ENCODE results near the gene ST7.

The ST7 gene

DNA sequence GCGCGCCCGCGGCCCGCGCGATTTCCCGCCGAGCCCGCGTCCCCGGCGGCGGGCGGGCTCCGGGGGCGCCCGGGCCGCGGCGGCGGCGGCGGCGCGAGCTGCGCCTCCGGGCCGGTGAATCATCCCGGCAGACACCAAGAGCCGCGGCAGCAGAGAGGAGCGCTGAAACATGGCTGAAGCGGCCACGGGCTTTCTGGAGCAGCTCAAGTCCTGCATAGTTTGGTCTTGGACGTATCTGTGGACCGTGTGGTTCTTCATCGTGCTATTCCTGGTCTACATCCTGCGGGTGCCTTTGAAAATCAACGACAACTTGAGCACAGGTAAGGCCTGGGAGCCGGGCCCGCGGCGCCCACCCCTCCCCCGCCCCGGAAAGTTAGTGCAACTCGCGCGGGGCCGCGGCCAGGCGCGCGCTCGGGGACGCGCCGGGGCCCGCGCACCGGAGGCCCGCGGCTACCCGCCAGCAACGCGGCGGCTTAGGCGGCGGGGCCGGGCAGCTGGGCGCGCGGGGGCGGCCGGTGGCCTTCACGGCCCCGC is at the start of gene ST7:
Gene ST7 (plus strand): TSS at position 130 of the 534 bp plus-strand sequence. CDS start 40 bp downstream, at position 170.
- DNase-seq (ENCODE audit: low read depth), result peak; percentile 24
- TF ChIP-seq, protein P1, sequence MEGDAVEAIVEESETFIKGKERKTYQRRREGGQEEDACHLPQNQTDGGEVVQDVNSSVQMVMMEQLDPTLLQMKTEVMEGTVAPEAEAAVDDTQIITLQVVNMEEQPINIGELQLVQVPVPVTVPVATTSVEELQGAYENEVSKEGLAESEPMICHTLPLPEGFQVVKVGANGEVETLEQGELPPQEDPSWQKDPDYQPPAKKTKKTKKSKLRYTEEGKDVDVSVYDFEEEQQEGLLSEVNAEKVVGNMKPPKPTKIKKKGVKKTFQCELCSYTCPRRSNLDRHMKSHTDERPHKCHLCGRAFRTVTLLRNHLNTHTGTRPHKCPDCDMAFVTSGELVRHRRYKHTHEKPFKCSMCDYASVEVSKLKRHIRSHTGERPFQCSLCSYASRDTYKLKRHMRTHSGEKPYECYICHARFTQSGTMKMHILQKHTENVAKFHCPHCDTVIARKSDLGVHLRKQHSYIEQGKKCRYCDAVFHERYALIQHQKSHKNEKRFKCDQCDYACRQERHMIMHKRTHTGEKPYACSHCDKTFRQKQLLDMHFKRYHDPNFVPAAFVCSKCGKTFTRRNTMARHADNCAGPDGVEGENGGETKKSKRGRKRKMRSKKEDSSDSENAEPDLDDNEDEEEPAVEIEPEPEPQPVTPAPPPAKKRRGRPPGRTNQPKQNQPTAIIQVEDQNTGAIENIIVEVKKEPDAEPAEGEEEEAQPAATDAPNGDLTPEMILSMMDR (IDR thresholded peaks at IDR 0.05; ENCODE audit: low read depth, low read length, missing control alignments), result no peak
- H3K4me3 ChIP-seq (ENCODE audit: low read depth, low read length), result peak within 1 kb of the TSS; percentile 68
- in situ Hi-C loops (cut with HindIII; ENCODE audit: low sequenced_read_pairs), result no loop called here

- DNase-seq (ENCODE audit: low read depth), result no peak
- TF ChIP-seq, protein P1 (IDR thresholded peaks at IDR 0.05; ENCODE audit: low read depth, low read length, missing control alignments), result no peak
- in situ Hi-C loops (cut with HindIII; ENCODE audit: low sequenced_read_pairs), result no loop called here
- H3K4me3 ChIP-seq (ENCODE audit: low read depth, low read length), result no peak overlapping the region
Observed at GRCh38 chr7:116906391-116906790, 46.9 kb upstream of the ST7 start.

GRCh38 chr7:116910383-116910782 is 42.9 kb upstream of the ST7 start:
- no peak for DNase-seq (ENCODE audit: low read depth)
- in situ Hi-C loops (cut with HindIII; ENCODE audit: low sequenced_read_pairs), result no loop called here
- TF ChIP-seq, protein P1 (IDR thresholded peaks at IDR 0.05; ENCODE audit: low read depth, low read length, missing control alignments), result no peak
- H3K4me3 ChIP-seq (ENCODE audit: low read depth, low read length), result no peak overlapping the region

DNA sequence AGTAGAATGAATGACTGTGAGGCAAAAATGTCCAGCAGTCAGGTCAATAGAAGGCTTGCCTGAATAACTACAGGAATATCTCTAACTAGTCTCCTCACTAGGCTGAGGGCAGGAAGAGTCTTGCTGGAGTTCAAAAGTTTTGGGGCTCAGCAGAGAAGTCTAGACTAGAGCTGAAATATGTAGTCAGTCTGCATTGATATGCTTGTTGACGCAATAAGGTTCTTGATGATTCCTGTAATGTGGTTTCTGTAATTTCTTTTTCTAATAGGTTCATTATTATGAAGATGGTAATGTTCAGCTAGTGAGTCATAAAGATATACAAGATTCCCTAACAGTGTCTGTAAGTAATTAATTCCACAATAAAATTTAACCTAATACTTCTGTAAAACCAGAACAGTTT is 41.5 kb upstream of the ST7 start:
- in situ Hi-C loops (cut with HindIII; ENCODE audit: low sequenced_read_pairs), result no loop called here
- TF ChIP-seq, protein P1 (IDR thresholded peaks at IDR 0.05; ENCODE audit: low read depth, low read length, missing control alignments), result no peak

GRCh38 chr7:116912269-116912909 is 40.9 kb upstream of the ST7 start:
- in situ Hi-C loops (cut with HindIII; ENCODE audit: low sequenced_read_pairs), result no loop called here
- H3K4me3 ChIP-seq (ENCODE audit: low read depth, low read length), result no peak overlapping the region

More for the DNA sequence above, 41.5 kb upstream of the ST7 start:
- no peak for DNase-seq (ENCODE audit: low read depth)
- no peak overlapping the region for H3K4me3 ChIP-seq (ENCODE audit: low read depth, low read length)

GRCh38 chr7:116918704-116919103 is 34.6 kb upstream of the ST7 start:
- no peak for DNase-seq (ENCODE audit: low read depth)
- H3K4me3 ChIP-seq (ENCODE audit: low read depth, low read length), result no peak overlapping the region
- in situ Hi-C loops (cut with HindIII; ENCODE audit: low sequenced_read_pairs), result no loop called here
- TF ChIP-seq, protein P1 (IDR thresholded peaks at IDR 0.05; ENCODE audit: low read depth, low read length, missing control alignments), result no peak

More at GRCh38 chr7:116912269-116912909, 40.9 kb upstream of the ST7 start:
- TF ChIP-seq, protein P1 (IDR thresholded peaks at IDR 0.05; ENCODE audit: low read depth, low read length, missing control alignments), result no peak
- DNase-seq (ENCODE audit: low read depth), result no peak
